SK-N-SH (cell line): ENCODE data around the gene ZNF319. TPM values are rescaled to one million over a fixed set of nuclear protein-coding genes. Genes with fewer than 3 reads are reported as not detected.

ENCODE experiments used
- CTCF ChIA-PET: fragments of 300-600, 350-600 bp; formaldehyde crosslinking; extraction: SDS; loops from one replicate; lab custom pipeline; 2021; lab: Yijun Ruan, JAX
- POLR2A ChIA-PET: fragments of 350-600 bp; sonication (Branson Sonifier 250); formaldehyde crosslinking; extraction: SDS; loops from one replicate; lab custom pipeline; 2020; ENCODE audit warnings: antibody characterized with exemption, inconsistent platforms; lab: Yijun Ruan, JAX
- DNase-seq: peaks from one replicate; pipeline ENCODE4 v3.0.0; 2012
- H2AFZ ChIP-seq: fragments of 200-600 bp; sonication (generic); 2 replicates; pipeline ENCODE4 v1.8.1; 2016; ENCODE audit warnings: antibody characterized with exemption, mild to moderate bottlenecking, low read depth
- H3F3A ChIP-seq: fragments of 200-600 bp; sonication (generic); replicated peaks from 2 replicates; pipeline ENCODE3; 2016; ENCODE audit warnings: antibody characterized with exemption, mild to moderate bottlenecking; ENCODE audit not compliant: insufficient read depth
- H3K27ac ChIP-seq, 2 experiments: fragments of 200-500 bp in 1 of 2; fragments of 200-600 bp in 1 of 2; sonication (Bioruptor generic) in 1 of 2; sonication (generic), shearing (Covaris generic) in 1 of 2; 2 replicates each; pipeline versions ENCODE4 v1.5.1 to v1.6.1; 2014 to 2016; ENCODE audit warnings: low read depth in 2 of 2, inconsistent platforms in 1 of 2, low read length in 1 of 2, mild to moderate bottlenecking in 1 of 2, mixed read lengths in 1 of 2
- H3K27me3 ChIP-seq: fragments of 200-600 bp; sonication (generic), shearing (Covaris generic); 2 replicates; pipeline ENCODE4 v1.6.1; 2016; ENCODE audit warnings: mixed run types; ENCODE audit not compliant: insufficient read depth
- H3K36me3 ChIP-seq, 2 experiments: fragments of 200-500 bp in 1 of 2; fragments of 200-600 bp in 1 of 2; sonication (Bioruptor generic) in 1 of 2; sonication (generic) in 1 of 2; replicated peaks in 1 of 2; 2 replicates each; pipeline versions ENCODE3 to v1.5.1; 2014 to 2016; ENCODE audit warnings: low read length in 1 of 2, mild to moderate bottlenecking in 1 of 2; ENCODE audit not compliant: insufficient read depth in 2 of 2, control insufficient read depth in 1 of 2
- H3K4me1 ChIP-seq, 2 experiments: fragments of 200-500 bp in 1 of 2; fragments of 200-600 bp in 1 of 2; sonication (Bioruptor generic) in 1 of 2; sonication (generic), shearing (Covaris generic) in 1 of 2; 2 replicates each; pipeline versions ENCODE4 v1.5.1 to v1.6.1; 2014 to 2016; ENCODE audit warnings: low read depth in 1 of 2, low read length in 1 of 2, mixed run types in 1 of 2; ENCODE audit not compliant: insufficient read depth in 2 of 2, control insufficient read depth in 1 of 2
- H3K4me2 ChIP-seq: fragments of 200-600 bp; sonication (generic), shearing (Covaris generic); 2 replicates; pipeline ENCODE4 v1.6.1; 2017; ENCODE audit warnings: mixed run types
- H3K4me3 ChIP-seq, 2 experiments: fragments of 200-500 bp in 1 of 2; fragments of 200-600 bp in 1 of 2; sonication (Bioruptor generic) in 1 of 2; sonication (generic), shearing (Covaris generic) in 1 of 2; 2 replicates each; pipeline versions ENCODE4 v1.5.1 to v1.8.1; 2014 to 2016; ENCODE audit warnings: low read depth in 2 of 2, inconsistent platforms in 1 of 2, low read length in 1 of 2, mild to moderate bottlenecking in 1 of 2, mixed read lengths in 1 of 2, moderate library complexity in 1 of 2
- H3K79me2 ChIP-seq: fragments of 200-600 bp; sonication (generic); 2 replicates; pipeline ENCODE4 v1.8.1; 2017; ENCODE audit warnings: mild to moderate bottlenecking; ENCODE audit not compliant: insufficient read depth
- H3K9ac ChIP-seq: fragments of 200-600 bp; sonication (generic); 2 replicates; pipeline ENCODE4 v1.6.1; 2017; ENCODE audit warnings: mixed run types
- H3K9me2 ChIP-seq: fragments of 200-600 bp; sonication (generic); 2 replicates; pipeline ENCODE4 v1.6.1; 2017; ENCODE audit warnings: mixed run types
- H3K9me3 ChIP-seq: fragments of 200-600 bp; sonication (generic); 2 replicates; pipeline ENCODE4 v1.6.1; 2017; ENCODE audit warnings: mixed run types, mild to moderate bottlenecking, moderate library complexity
- H4K20me1 ChIP-seq: fragments of 200-600 bp; sonication (generic); 2 replicates; pipeline ENCODE4 v1.6.1; 2017; ENCODE audit warnings: mild to moderate bottlenecking, mixed run types; ENCODE audit not compliant: insufficient read depth
- ELF1 ChIP-seq: IDR thresholded peaks from 2 replicates; pipeline ENCODE4 v1.4.0; 2012
- EZH2phosphoT487 ChIP-seq: fragments of 200-600 bp; sonication (generic); IDR thresholded peaks from 2 replicates; pipeline ENCODE4 v1.6.1; 2017; ENCODE audit warnings: low read depth, mixed run types, mild to moderate bottlenecking, antibody characterized with exemption, moderate library complexity, borderline replicate concordance
- FOSL2 ChIP-seq: IDR thresholded peaks from 2 replicates; pipeline ENCODE4 v1.4.0; 2012; ENCODE audit warnings: low read depth, mild to moderate bottlenecking, moderate library complexity, borderline replicate concordance
- FOXJ3 ChIP-seq: sonication (generic); formaldehyde crosslinking; IDR thresholded peaks from 2 replicates; pipeline ENCODE4 v1.5.1; 2020; ENCODE audit warnings: mild to moderate bottlenecking, missing genetic modification reagents
- IRF3 ChIP-seq: fragments of 150-350 bp; IDR thresholded peaks from 2 replicates; pipeline ENCODE4 v1.6.1; 2016; ENCODE audit warnings: mild to moderate bottlenecking, low read depth, low read length
- MXI1 ChIP-seq: IDR thresholded peaks from 2 replicates; pipeline ENCODE4 v1.6.1; 2012; ENCODE audit warnings: mild to moderate bottlenecking, low read depth, low read length, improper control_type of control experiment
- POLR2AphosphoS5 ChIP-seq: IDR thresholded peaks from 2 replicates; pipeline ENCODE4 v1.6.1; 2012; ENCODE audit warnings: low read depth, low read length
- RCOR1 ChIP-seq: fragments of 150-350 bp; IDR thresholded peaks from 2 replicates; pipeline ENCODE4 v1.6.1; 2017; ENCODE audit warnings: antibody characterized with exemption, low read length
- WGBS: methylation state at CpG from one replicate; pipeline ENCODE4 v1.1.6; 2017; ENCODE audit warnings: low lambda C conversion rate; 5-methylcytosine and 5-hydroxymethylcytosine counted together
- polyA plus RNA-seq, 3 experiments: library from polyadenylated mRNA; depleted of rRNA; stranded (reverse); fragments of >200 nt; gene quantifications; 2 replicates each; pipeline ENCODE4 v1.2.3, GENCODE V29; 2012

ZNF319 gene
- polyA plus RNA-seq, 1 of the 3 experiments (the other 2 are of a cell fraction) = 7.6 TPM

GRCh38 chr16:58018803-58019202 lies 18.3 kb upstream of the ZNF319 start:
- H3K9me2 ChIP-seq = no peaks in the 10 kb centered on the region
- no peak overlapping the region for H3K27ac ChIP-seq
- peaks cover 0 to 8% of the 10 kb centered on the region in 2 experiments for H3K36me3 ChIP-seq
- ChIA-PET POLR2A (no interaction called here), CTCF (interaction anchor here (0.8 to 8.5 kb wide), 14 partner anchors 8 to 285 kb away, joined by 3 to 80 read pairs (median 4); partner anchors contain the start of genes CFAP20 and USB1)
- H4K20me1 ChIP-seq = no peaks in the 10 kb centered on the region
- H3K4me2 ChIP-seq = no peak overlapping the region
- H3K9ac ChIP-seq = no peak overlapping the region
- TF ChIP-seq FOSL2 (no peak), MXI1 (no peak)
- no peak overlapping the region for H2AFZ ChIP-seq
- peak; percentile 13 for DNase-seq
- no peaks in the 10 kb centered on the region for H3K9me3 ChIP-seq
- H3K27me3 ChIP-seq = no peaks in the 10 kb centered on the region
- no peak overlapping the region for H3K4me3 ChIP-seq
- WGBS = 85% methylated on average over 2 of the region's 7 CpGs
- peaks cover 13 to 31% of the 10 kb centered on the region in 2 experiments for H3K4me1 ChIP-seq
- H3F3A ChIP-seq = peaks cover 5% of the 10 kb centered on the region
- H3K79me2 ChIP-seq = no peaks in the 10 kb centered on the region

- TF ChIP-seq RCOR1 (no peak), FOXJ3 (CRISPR knock-in tag) (no peak), EZH2phosphoT487 (no peak), ELF1 (no peak), IRF3 (no peak), FOSL2 (no peak), POLR2AphosphoS5 (no peak)
- H3K27ac ChIP-seq = no peak overlapping the region
- H3K9me3 ChIP-seq = no peaks in the 10 kb centered on the region
- H3K4me1 ChIP-seq = peaks cover 2 to 13% of the 10 kb centered on the region in 2 experiments; a peak in 2 of 4 replicates
- H3K4me3 ChIP-seq = no peak overlapping the region
- no peaks in the 10 kb centered on the region for H3K27me3 ChIP-seq
- no peaks in the 10 kb centered on the region for H3K79me2 ChIP-seq
- no peak overlapping the region for H3K4me2 ChIP-seq
- no peak overlapping the region for H3K9ac ChIP-seq
- ChIA-PET CTCF (interaction anchor here (8.5 kb wide), 1 partner anchor 105 kb away, joined by 80 read pairs; no protein-coding TSS in a partner anchor), POLR2A (no interaction called here)
- no peak for DNase-seq
- H3K9me2 ChIP-seq = no peaks in the 10 kb centered on the region
- no peaks in the 10 kb centered on the region for H3F3A ChIP-seq
- no peaks in the 10 kb centered on the region for H4K20me1 ChIP-seq
- WGBS = 82% methylated on average over 12 of the region's 12 CpGs
- H3K36me3 ChIP-seq = peaks cover 3 to 18% of the 10 kb centered on the region in 2 experiments
- H2AFZ ChIP-seq = no peak overlapping the region
These were observed 16.5 kb upstream of the ZNF319 start for GRCh38 chr16:58016840-58017446.
